Esophagus (tissue), 2 donors: ENCODE data around the gene ABCC12. TPM values are rescaled to one million over a fixed set of nuclear protein-coding genes. Genes with fewer than 3 reads are reported as not detected.

Experiments
- H3K27ac ChIP-seq, 2 donors: one replicate each; pipeline ENCODE4 v1.5.1; 2013; ENCODE audit warnings: low read depth in 2 of 2, mild to moderate bottlenecking in 2 of 2, inconsistent platforms in 1 of 2, low read length in 1 of 2, moderate library complexity in 1 of 2
- H3K27me3 ChIP-seq, 2 donors: one replicate each; pipeline ENCODE4 v1.6.1; 2013; ENCODE audit warnings: low read length in 2 of 2, control low read depth in 1 of 2, mild to moderate bottlenecking in 1 of 2; ENCODE audit not compliant: insufficient read depth in 2 of 2, control insufficient read depth in 1 of 2
- H3K36me3 ChIP-seq, 2 donors: one replicate each; pipeline ENCODE4 v1.6.1; 2013; ENCODE audit warnings: low read length in 1 of 2; ENCODE audit not compliant: control insufficient read depth in 2 of 2, insufficient read depth in 2 of 2
- H3K4me1 ChIP-seq, 2 donors: one replicate each; pipeline ENCODE4 v1.6.1; 2013; ENCODE audit warnings: low read length in 1 of 2; ENCODE audit not compliant: control insufficient read depth in 2 of 2, insufficient read depth in 2 of 2
- H3K4me3 ChIP-seq, 2 donors: one replicate each; pipeline ENCODE4 v1.5.1; 2013; ENCODE audit warnings: low read length in 2 of 2, mild to moderate bottlenecking in 2 of 2, low read depth in 1 of 2, moderate library complexity in 1 of 2
- H3K9me3 ChIP-seq, 2 donors: one replicate each; pipeline ENCODE4 v1.6.1; 2013; ENCODE audit warnings: mild to moderate bottlenecking in 2 of 2, low read depth in 1 of 2, low read length in 1 of 2, moderate library complexity in 1 of 2; ENCODE audit not compliant: control insufficient read depth in 2 of 2, insufficient read depth in 1 of 2
- WGBS, 2 donors: extraction: QIAGEN DNeasy Blood & Tissue Kit; methylation state at CpG; one replicate each; pipeline ENCODE4 v1.1.7; 2013; 5-methylcytosine and 5-hydroxymethylcytosine counted together
- polyA plus RNA-seq, 2 donors: library from polyadenylated mRNA; stranded (reverse); fragments of 200-250 nt; gene quantifications; one replicate each; pipeline ENCODE4 v1.2.3, GENCODE V29; 2013
- donor health status: healthy with polysubstance abuse.
- donor health status: Bipolar disorder and iron deficiency.

The ABCC12 gene
- polyA plus RNA-seq, 2 donors = not detected

- peaks cover 0 to 2% of the 10 kb centered on the region in 2 donors for H3K4me1 ChIP-seq
- no peak overlapping the region for H3K4me3 ChIP-seq
- H3K36me3 ChIP-seq = no peaks in the 10 kb centered on the region
- no peak overlapping the region for H3K27ac ChIP-seq
- 82 to 83% methylated on average over 11 of the region's 11 CpGs for WGBS, 2 donors
- no peaks in the 10 kb centered on the region for H3K27me3 ChIP-seq
- H3K9me3 ChIP-seq = no peaks in the 10 kb centered on the region
These were observed 1.5 kb upstream of the ABCC12 start for GRCh38 chr16:48157302-48157701.

- peaks cover 0 to 2% of the 10 kb centered on the region in 2 donors for H3K4me1 ChIP-seq
- no peaks in the 10 kb centered on the region for H3K36me3 ChIP-seq
- H3K27ac ChIP-seq = no peak overlapping the region
- 9 to 10% methylated on average over 16 of the region's 16 CpGs for WGBS, 2 donors
- H3K27me3 ChIP-seq = no peaks in the 10 kb centered on the region
- H3K4me3 ChIP-seq = no peak overlapping the region
- H3K9me3 ChIP-seq = no peaks in the 10 kb centered on the region
These were observed 1.0 kb upstream of the ABCC12 start for GRCh38 chr16:48156790-48157209.

DNA sequence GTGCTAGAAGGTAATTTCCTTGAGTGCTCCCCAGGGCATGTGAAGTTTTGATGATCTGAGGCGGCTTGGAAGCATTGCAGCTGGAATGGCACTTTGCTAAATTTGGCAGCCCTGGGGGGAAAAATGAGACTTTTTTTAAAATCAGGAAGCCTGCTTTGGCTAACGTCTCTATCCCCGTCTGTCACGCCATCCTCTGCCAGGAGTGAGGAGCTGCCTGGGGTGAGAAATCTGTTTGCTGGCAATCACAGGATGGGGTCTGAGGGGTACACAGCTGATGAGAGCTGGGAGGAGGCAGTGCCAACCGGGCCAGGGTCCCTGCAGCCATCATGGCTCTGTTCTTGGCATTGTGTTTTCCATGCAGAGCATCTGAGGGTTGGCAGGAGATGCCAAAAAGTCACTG is 2.0 kb downstream of the ABCC12 start:
- Histone ChIP-seq H3K4me1 (peaks cover 0 to 2% of the 10 kb centered on the region in 2 donors), H3K27ac (no peak overlapping the region), H3K9me3 (no peaks in the 10 kb centered on the region), H3K27me3 (no peaks in the 10 kb centered on the region), H3K36me3 (no peaks in the 10 kb centered on the region), H3K4me3 (no peak overlapping the region)
- WGBS, 2 donors = 36 to 64% methylated on average over 5 of the region's 5 CpGs

- no peaks in the 10 kb centered on the region for H3K27me3 ChIP-seq
- H3K36me3 ChIP-seq = no peaks in the 10 kb centered on the region
- no peak overlapping the region for H3K27ac ChIP-seq
- peaks cover 2 to 3% of the 10 kb centered on the region in 2 donors for H3K9me3 ChIP-seq
- 95% methylated on average over 9 of the region's 9 CpGs for WGBS, 2 donors
- peaks cover 0 to 2% of the 10 kb centered on the region in 2 donors for H3K4me1 ChIP-seq
- H3K4me3 ChIP-seq = no peak overlapping the region
These were observed 3.6 kb downstream of the ABCC12 start for GRCh38 chr16:48152226-48152625.

GRCh38 chr16:48150707-48151106 is 5.1 kb downstream of the ABCC12 start:
- 53 to 65% methylated on average over 1 of the region's 1 CpG for WGBS, 2 donors
- Histone ChIP-seq H3K27me3 (no peaks in the 10 kb centered on the region), H3K4me1 (no peaks in the 10 kb centered on the region), H3K4me3 (no peak overlapping the region), H3K27ac (no peak overlapping the region), H3K9me3 (peaks cover 2 to 7% of the 10 kb centered on the region in 2 donors), H3K36me3 (no peaks in the 10 kb centered on the region)

GRCh38 chr16:48146710-48147109 is 9.1 kb downstream of the ABCC12 start:
- H3K27me3 ChIP-seq = no peaks in the 10 kb centered on the region
- H3K9me3 ChIP-seq = peaks cover 2 to 7% of the 10 kb centered on the region in 2 donors
- H3K27ac ChIP-seq = no peak overlapping the region
- H3K4me3 ChIP-seq = no peak overlapping the region
- 91 to 95% methylated on average over 4 of the region's 4 CpGs for WGBS, 2 donors
- H3K36me3 ChIP-seq = no peaks in the 10 kb centered on the region
- H3K4me1 ChIP-seq = no peaks in the 10 kb centered on the region

DNA sequence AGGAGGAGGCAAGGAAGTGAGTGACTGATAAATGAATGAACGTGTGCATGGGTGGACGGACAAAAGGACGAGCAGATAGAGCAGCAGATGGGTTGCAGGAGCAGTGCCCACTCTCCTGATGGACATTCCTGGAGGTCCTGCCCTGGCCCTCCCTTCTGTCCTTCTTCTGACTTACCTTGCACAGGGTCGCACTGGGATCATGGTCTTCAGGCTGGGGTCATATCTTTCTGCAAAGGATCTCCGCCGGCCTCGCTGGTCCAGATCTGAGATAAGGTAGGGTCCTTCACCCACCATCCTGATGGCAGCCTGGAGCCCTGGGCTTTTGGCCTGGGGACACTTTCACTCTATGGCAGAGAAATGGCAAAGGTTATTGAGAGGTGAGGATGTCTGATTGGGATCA is 9.7 kb downstream of the ABCC12 start:
- Histone ChIP-seq H3K27ac (no peak overlapping the region), H3K27me3 (no peaks in the 10 kb centered on the region), H3K36me3 (no peaks in the 10 kb centered on the region), H3K4me3 (no peak overlapping the region), H3K4me1 (no peaks in the 10 kb centered on the region), H3K9me3 (peaks cover 2 to 7% of the 10 kb centered on the region in 2 donors)
- WGBS, 2 donors = 81 to 86% methylated on average over 7 of the region's 7 CpGs

- H3K9me3 ChIP-seq = peaks cover 2 to 7% of the 10 kb centered on the region in 2 donors
- H3K27me3 ChIP-seq = no peaks in the 10 kb centered on the region
- no peak overlapping the region for H3K27ac ChIP-seq
- no peak overlapping the region for H3K4me3 ChIP-seq
- 94% methylated on average over 9 of the region's 9 CpGs for WGBS, 2 donors
- no peaks in the 10 kb centered on the region for H3K36me3 ChIP-seq
- no peaks in the 10 kb centered on the region for H3K4me1 ChIP-seq
These were observed 11.9 kb downstream of the ABCC12 start for GRCh38 chr16:48143812-48144368.

GRCh38 chr16:48140821-48141220 is 15.0 kb downstream of the ABCC12 start:
- Histone ChIP-seq H3K9me3 (no peaks in the 10 kb centered on the region), H3K27me3 (no peaks in the 10 kb centered on the region), H3K4me1 (no peaks in the 10 kb centered on the region), H3K27ac (no peak overlapping the region), H3K4me3 (no peak overlapping the region), H3K36me3 (no peaks in the 10 kb centered on the region)
- 91 to 93% methylated on average over 6 of the region's 6 CpGs for WGBS, 2 donors

DNA sequence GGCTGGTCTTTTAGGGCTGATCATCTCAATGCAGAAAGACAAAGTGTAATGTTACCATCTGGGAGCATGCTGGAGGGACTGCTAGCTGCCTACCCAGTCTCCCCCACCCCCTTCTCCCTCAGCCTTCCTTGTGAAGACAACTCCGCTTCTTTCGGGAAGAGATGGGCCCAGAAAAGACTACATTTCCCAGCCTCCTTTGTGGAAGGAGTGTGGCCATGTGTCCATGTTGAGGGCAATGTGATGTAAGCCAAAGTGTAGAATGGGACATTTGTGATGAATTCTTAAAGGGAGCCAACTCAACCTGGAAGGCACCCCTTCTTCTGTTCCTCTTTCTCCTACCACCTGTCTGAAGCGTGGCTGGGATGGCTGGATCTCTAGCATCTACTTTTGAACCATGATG is 16.3 kb downstream of the ABCC12 start:
- Histone ChIP-seq H3K4me1 (no peaks in the 10 kb centered on the region), H3K27me3 (no peaks in the 10 kb centered on the region), H3K36me3 (no peaks in the 10 kb centered on the region), H3K9me3 (no peaks in the 10 kb centered on the region), H3K4me3 (no peak overlapping the region), H3K27ac (no peak overlapping the region)
- 87 to 91% methylated on average over 3 of the region's 3 CpGs for WGBS, 2 donors
